ENCODE measurements around the gene EYS. TPM values are rescaled to one million over a fixed set of nuclear protein-coding genes. Genes with fewer than 3 reads are reported as not detected.

Gene EYS
- total and polyA plus RNA-seq, 2 of the 8 experiments (the other 6 are each of a cell fraction or from before 2014, with no cell fraction given) = 0.05 to 0.13 TPM

GRCh38 chr6:65280060-65280459 is 427.0 kb downstream of the EYS start:
- no peak overlapping the region for H2BK5ac ChIP-seq (ENCODE audit: low read depth, low read length)
- ChIA-PET POLR2A (ENCODE audit: partially characterized antibody) (no interaction called here), CTCF (ENCODE audit: partially characterized antibody) (no interaction called here)
- H3K56ac ChIP-seq (replicated peaks; ENCODE audit: insufficient read length, low read depth, low read length) = no peak overlapping the region
- H2BK120ac ChIP-seq (replicated peaks; ENCODE audit: low read depth, low read length) = no peak overlapping the region
- no peak overlapping the region for H3K14ac ChIP-seq (ENCODE audit: insufficient read length)
- no peak overlapping the region for H3K4me3 ChIP-seq (ENCODE audit: extremely low read depth in 1 of 4, insufficient read depth in 2 of 4, low read depth in 3 of 4, low read length in 4 of 4)
- no peak overlapping the region for H2BK12ac ChIP-seq (ENCODE audit: low read depth, low read length)
- no peaks in the 10 kb centered on the region for H3K9me3 ChIP-seq (ENCODE audit: insufficient read depth in 2 of 2, low read depth in 1 of 2, low read length in 1 of 2)
- H2BK15ac ChIP-seq (ENCODE audit: low read length) = no peak overlapping the region
- no peaks in the 10 kb centered on the region for H3K27me3 ChIP-seq (replicated peaks in 1 of 4; ENCODE audit: control insufficient read depth in 3 of 4, extremely low read depth in 1 of 4, insufficient read depth in 3 of 4, low read length in 3 of 4)
- FAIRE-seq = no peak
- no peaks in the 10 kb centered on the region for H3K79me2 ChIP-seq (ENCODE audit: control insufficient read depth in 1 of 2, insufficient read depth in 2 of 2, low read length in 2 of 2)
- H3K36me3 ChIP-seq (ENCODE audit: control insufficient read depth in 2 of 4, insufficient read depth in 4 of 4, low read length in 3 of 4) = no peaks in the 10 kb centered on the region
- H3K4me1 ChIP-seq (replicated peaks in 1 of 4; ENCODE audit: control insufficient read depth in 3 of 4, insufficient read depth in 4 of 4, low read length in 3 of 4) = no peaks in the 10 kb centered on the region
- no peak overlapping the region for H2BK20ac ChIP-seq (ENCODE audit: low read length)
- H4K8ac ChIP-seq (ENCODE audit: extremely low read depth, insufficient read depth, low read length) = no peak overlapping the region
- no peak for DNase-seq (ENCODE audit: low read depth in 1 of 2, low spot score in 2 of 2)
- WGBS, 2 experiments (ENCODE audit: extremely low coverage in 1 of 2, insufficient coverage in 1 of 2, insufficient read length in 1 of 2, insufficient replicate concordance in 2 of 2, low coverage in 1 of 2, low lambda C conversion rate in 2 of 2, missing lambda C conversion rate in 1 of 2) = 82% methylated on average over 3 of the region's 3 CpGs; no CpG with 5 or more reads in 1 of the 2 experiments
- H3K4ac ChIP-seq (replicated peaks; ENCODE audit: insufficient read length, low read depth, low read length) = no peak overlapping the region
- H3K23ac ChIP-seq (ENCODE audit: insufficient read length) = no peak overlapping the region
- no peaks in the 10 kb centered on the region for H4K20me1 ChIP-seq (replicated peaks in 1 of 2; ENCODE audit: control insufficient read depth in 1 of 2, insufficient read depth in 2 of 2, low read length in 2 of 2)
- no peak overlapping the region for H3K4me2 ChIP-seq (ENCODE audit: insufficient read depth in 1 of 2, low read depth in 2 of 2, low read length in 2 of 2)
- H4K91ac ChIP-seq (replicated peaks; ENCODE audit: insufficient read length, low read length) = no peak overlapping the region
- H3K79me1 ChIP-seq (ENCODE audit: low read depth, low read length) = no peaks in the 10 kb centered on the region
- no peak overlapping the region for H4K5ac ChIP-seq (ENCODE audit: insufficient read length, low read depth, low read length)
- H2AK5ac ChIP-seq (ENCODE audit: low read depth, low read length) = no peak overlapping the region
- no peaks in the 10 kb centered on the region for H3K23me2 ChIP-seq (ENCODE audit: low read depth, low read length)
- H3K27ac ChIP-seq (ENCODE audit: low read depth, low read length) = no peak overlapping the region
- no peak overlapping the region for H3K18ac ChIP-seq (ENCODE audit: extremely low read depth, low read length)
- no peak overlapping the region for H2AFZ ChIP-seq (ENCODE audit: low read length)
- H3K9ac ChIP-seq (replicated peaks in 1 of 4; ENCODE audit: extremely low read depth in 1 of 4, low read depth in 3 of 4, low read length in 3 of 4) = no peak overlapping the region
- no peak for TF ChIP-seq ATF3 (IDR thresholded peaks at IDR 0.05; ENCODE audit: insufficient read depth, low read depth, low read length)
- TF ChIP-seq KDM1A (IDR thresholded peaks at IDR 0.05; ENCODE audit: borderline replicate concordance, low read length) = no peak
- no peak for TF ChIP-seq EGR1 (IDR thresholded peaks at IDR 0.05; ENCODE audit: borderline replicate concordance, low read depth, low read length)
- no peak for TF ChIP-seq SUZ12 (IDR thresholded peaks at IDR 0.05; ENCODE audit: low read length)
- TF ChIP-seq, protein P1, sequence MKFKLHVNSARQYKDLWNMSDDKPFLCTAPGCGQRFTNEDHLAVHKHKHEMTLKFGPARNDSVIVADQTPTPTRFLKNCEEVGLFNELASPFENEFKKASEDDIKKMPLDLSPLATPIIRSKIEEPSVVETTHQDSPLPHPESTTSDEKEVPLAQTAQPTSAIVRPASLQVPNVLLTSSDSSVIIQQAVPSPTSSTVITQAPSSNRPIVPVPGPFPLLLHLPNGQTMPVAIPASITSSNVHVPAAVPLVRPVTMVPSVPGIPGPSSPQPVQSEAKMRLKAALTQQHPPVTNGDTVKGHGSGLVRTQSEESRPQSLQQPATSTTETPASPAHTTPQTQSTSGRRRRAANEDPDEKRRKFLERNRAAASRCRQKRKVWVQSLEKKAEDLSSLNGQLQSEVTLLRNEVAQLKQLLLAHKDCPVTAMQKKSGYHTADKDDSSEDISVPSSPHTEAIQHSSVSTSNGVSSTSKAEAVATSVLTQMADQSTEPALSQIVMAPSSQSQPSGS (IDR thresholded peaks at IDR 0.05; ENCODE audit: low read length) = no peak
- TF ChIP-seq EP300 (IDR thresholded peaks at IDR 0.05; ENCODE audit: borderline replicate concordance in 1 of 2, low read depth in 2 of 2, low read length in 2 of 2) = no peak
- no peak for TF ChIP-seq POLR2A (IDR thresholded peaks at IDR 0.05; ENCODE audit: control extremely low read depth in 1 of 2, low read depth in 2 of 2, low read length in 2 of 2)
- TF ChIP-seq BACH1 (IDR thresholded peaks at IDR 0.05; ENCODE audit: low read length) = no peak
- no peak for TF ChIP-seq SP2 (IDR thresholded peaks at IDR 0.05; ENCODE audit: low read length)
- TF ChIP-seq RFX5 (IDR thresholded peaks at IDR 0.05; ENCODE audit: borderline replicate concordance, low read depth, low read length) = no peak
- TF ChIP-seq KDM4A (IDR thresholded peaks at IDR 0.05; ENCODE audit: low read depth, low read length, severe bottlenecking) = no peak
- no peak for TF ChIP-seq CREB1 (IDR thresholded peaks at IDR 0.05)

Measured in H1 (cell line).